ENCODE data around the gene SINHCAF. TPM values are rescaled to one million over a fixed set of nuclear protein-coding genes. Genes with fewer than 3 reads are reported as not detected.

Gene SINHCAF
- total RNA-seq, 1 experiment from 2014 or later = 497 TPM

- peak overlapping the region; percentile 61 to 86 (median 65); a peak in 3 of 7 replicates for H3K27ac Mint-ChIP-seq
- H3K9me3 Mint-ChIP-seq = no peaks in the 10 kb centered on the region
- Histone ChIP-seq H3K23me2 (ENCODE audit: insufficient read length, low read depth, low read length, poor library complexity, severe bottlenecking) (no peaks in the 10 kb centered on the region), H2AFZ (ENCODE audit: low read length) (no peak overlapping the region), H2AK5ac (ENCODE audit: insufficient read length, low read length) (no peak overlapping the region), H4K5ac (ENCODE audit: insufficient read length, low read depth, low read length) (no peak overlapping the region), H3K9me3 (ENCODE audit: control insufficient read depth, low read depth, low read length) (no peaks in the 10 kb centered on the region), H3K79me1 (ENCODE audit: insufficient read depth, low read depth, low read length, poor library complexity, severe bottlenecking) (no peaks in the 10 kb centered on the region), H3K79me2 (ENCODE audit: insufficient read depth, low read length) (peaks cover 91% of the 10 kb centered on the region), H3K9ac (ENCODE audit: extremely low read depth, insufficient read length, low read length) (no peak overlapping the region), H4K91ac (ENCODE audit: insufficient read length, low read depth, low read length) (no peak overlapping the region), H2BK120ac (ENCODE audit: low read depth, low read length, poor library complexity, severe bottlenecking) (no peak overlapping the region), H4K20me1 (ENCODE audit: control insufficient read depth, insufficient read depth, insufficient read length) (peaks cover 2% of the 10 kb centered on the region), H3K56ac (ENCODE audit: insufficient read length, low read depth, low read length) (no peak overlapping the region), H4K8ac (replicated peaks; ENCODE audit: insufficient read length, low read depth, low read length) (no peak overlapping the region), H2BK15ac (ENCODE audit: low read depth, low read length) (no peak overlapping the region), H3K14ac (ENCODE audit: insufficient read depth, low read length) (no peak overlapping the region), H3K27ac (ENCODE audit: insufficient read length, low read depth, low read length) (no peak overlapping the region), H3K18ac (ENCODE audit: insufficient read length, low read depth, low read length) (no peak overlapping the region), H3K4me2 (ENCODE audit: insufficient read depth, insufficient read length, low read length) (no peak overlapping the region), H2BK20ac (ENCODE audit: low read depth, low read length, poor library complexity, severe bottlenecking) (no peak overlapping the region), H2BK12ac (ENCODE audit: insufficient read length, low read depth, low read length) (no peak overlapping the region), H3K4me1 (ENCODE audit: insufficient read depth, low read length) (peaks cover 2% of the 10 kb centered on the region), H2BK5ac (ENCODE audit: insufficient read length, low read length) (no peak overlapping the region), H3K27me3 (ENCODE audit: insufficient read depth, low read length) (no peaks in the 10 kb centered on the region), H3T11ph (ENCODE audit: low read length) (no peak overlapping the region), H3K23ac (ENCODE audit: insufficient read length, low read depth, low read length) (no peak overlapping the region), H3K4ac (ENCODE audit: low read depth, low read length) (no peak overlapping the region)
- no peak overlapping the region for H3K4me3 Mint-ChIP-seq
- no peaks in the 10 kb centered on the region for H3K27me3 Mint-ChIP-seq (ENCODE audit: low read depth)
- no peak for DNase-seq
- H3K36me3 Mint-ChIP-seq (ENCODE audit: insufficient read depth in 1 of 3, low read depth in 3 of 3) = peaks cover 35 to 57% (median 47%) of the 10 kb centered on the region in 3 experiments
- no CpG with 5 or more reads among the region's 2 CpGs for WGBS (ENCODE audit: extremely low coverage, insufficient read length, low lambda C conversion rate)
- peaks cover 66 to 79% of the 10 kb centered on the region in 2 experiments for H3K4me1 Mint-ChIP-seq
- TF ChIP-seq CTCF (conservative IDR thresholded peaks at IDR 0.05) = no peak
Measured at GRCh38 chr12:31311634-31312258, 14.2 kb downstream of the SINHCAF start.

All from H9 (cell line).